ENCODE data around the gene DTWD1.
"Not testable (repeated sequence)": the region's sequence is repeated elsewhere in the genome, so short reads cannot be mapped to it uniquely, and the experiment has no call there.

The DTWD1 gene

GRCh38 chr15:49620658-49621368 lies at the start of gene DTWD1, which contains the start of gene FAM227B:
DTWD1 (plus strand) TSS chr15:49621048; CDS start chr15:49625168, 4,120 bp downstream.
FAM227B (minus strand) TSS chr15:49620818; CDS start chr15:49615171, 5,647 bp downstream.
- DNase-seq (ENCODE audit: low spot score) = peak; percentile 66

GRCh38 chr15:49573421-49573820 lies 47.4 kb upstream of the DTWD1 start:
- no peak for DNase-seq (ENCODE audit: low spot score)

GRCh38 chr15:49589030-49589429 lies 31.8 kb upstream of the DTWD1 start:
- no peak for DNase-seq (ENCODE audit: low spot score)

GRCh38 chr15:49592829-49593316 lies 28.0 kb upstream of the DTWD1 start:
- DNase-seq (ENCODE audit: low spot score) = not testable (repeated sequence)

- no peak for DNase-seq (ENCODE audit: low spot score)
These were observed 16.0 kb upstream of the DTWD1 start for GRCh38 chr15:49604625-49605409.

- DNase-seq (ENCODE audit: low spot score) = no peak
These were observed 15.3 kb upstream of the DTWD1 start for GRCh38 chr15:49605588-49605987.

- DNase-seq (ENCODE audit: low spot score) = no peak
These were observed 14.3 kb upstream of the DTWD1 start for GRCh38 chr15:49606594-49606993.

GRCh38 chr15:49610157-49610918 lies 10.5 kb upstream of the DTWD1 start:
- no peak for DNase-seq (ENCODE audit: low spot score)

GRCh38 chr15:49612240-49612639 lies 8.6 kb upstream of the DTWD1 start:
- DNase-seq (ENCODE audit: low spot score) = not testable (repeated sequence)

- no peak for DNase-seq (ENCODE audit: low spot score)
These were observed 1.6 kb upstream of the DTWD1 start for GRCh38 chr15:49619226-49619625.

- DNase-seq (ENCODE audit: low spot score) = no peak
These were observed 649 bp upstream of the DTWD1 start for GRCh38 chr15:49620199-49620598.

- no peak for DNase-seq (ENCODE audit: low spot score)
These were observed 558 bp downstream of the DTWD1 start for GRCh38 chr15:49621401-49621811.

GRCh38 chr15:49621887-49622286 lies 1.0 kb downstream of the DTWD1 start:
- DNase-seq (ENCODE audit: low spot score) = no peak

- no peak for DNase-seq (ENCODE audit: low spot score)
These were observed 1.7 kb downstream of the DTWD1 start for GRCh38 chr15:49622561-49622960.

GRCh38 chr15:49624056-49624455 lies 3.2 kb downstream of the DTWD1 start:
- no peak for DNase-seq (ENCODE audit: low spot score)

- no peak for DNase-seq (ENCODE audit: low spot score)
These were observed 4.7 kb downstream of the DTWD1 start for GRCh38 chr15:49625460-49626036.

GRCh38 chr15:49627407-49627877 lies 6.6 kb downstream of the DTWD1 start:
- no peak for DNase-seq (ENCODE audit: low spot score)

GRCh38 chr15:49628379-49628778 lies 7.5 kb downstream of the DTWD1 start:
- no peak for DNase-seq (ENCODE audit: low spot score)

GRCh38 chr15:49637857-49638256 lies 17.0 kb downstream of the DTWD1 start:
- no peak for DNase-seq (ENCODE audit: low spot score)

- no peak for DNase-seq (ENCODE audit: low spot score)
These were observed 23.5 kb downstream of the DTWD1 start for GRCh38 chr15:49644364-49644794.

- no peak for DNase-seq (ENCODE audit: low spot score)
These were observed 24.4 kb downstream of the DTWD1 start for GRCh38 chr15:49645277-49645676.

GRCh38 chr15:49645941-49646340 lies 25.1 kb downstream of the DTWD1 start:
- DNase-seq (ENCODE audit: low spot score) = no peak
